Measurements from ENCODE around the gene PCDH9.

DNA sequence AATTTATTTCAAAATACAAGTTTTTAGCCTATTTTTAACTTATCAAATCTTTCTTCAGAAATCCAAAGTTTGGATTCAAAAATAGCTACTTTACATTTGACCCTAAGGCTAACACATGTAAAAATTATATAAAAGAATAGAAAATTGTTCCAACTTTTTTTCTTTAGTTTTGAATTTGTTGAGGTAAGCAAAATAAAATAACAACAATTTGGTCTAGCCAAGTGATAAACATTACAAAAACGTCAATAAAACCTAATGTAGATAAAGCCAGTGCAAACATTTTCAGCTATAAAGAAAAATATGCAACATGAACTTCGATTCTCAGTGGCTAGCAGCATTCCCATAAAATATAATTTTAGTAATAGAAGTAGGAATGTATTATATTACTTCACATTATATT lies 400.3 kb downstream of the PCDH9 start:
- TF ChIP-seq EP300 (IDR thresholded peaks at IDR 0.05) (no peak), POLR2A (IDR thresholded peaks at IDR 0.05) (no peak)
- TF ChIP-seq, protein P1, sequence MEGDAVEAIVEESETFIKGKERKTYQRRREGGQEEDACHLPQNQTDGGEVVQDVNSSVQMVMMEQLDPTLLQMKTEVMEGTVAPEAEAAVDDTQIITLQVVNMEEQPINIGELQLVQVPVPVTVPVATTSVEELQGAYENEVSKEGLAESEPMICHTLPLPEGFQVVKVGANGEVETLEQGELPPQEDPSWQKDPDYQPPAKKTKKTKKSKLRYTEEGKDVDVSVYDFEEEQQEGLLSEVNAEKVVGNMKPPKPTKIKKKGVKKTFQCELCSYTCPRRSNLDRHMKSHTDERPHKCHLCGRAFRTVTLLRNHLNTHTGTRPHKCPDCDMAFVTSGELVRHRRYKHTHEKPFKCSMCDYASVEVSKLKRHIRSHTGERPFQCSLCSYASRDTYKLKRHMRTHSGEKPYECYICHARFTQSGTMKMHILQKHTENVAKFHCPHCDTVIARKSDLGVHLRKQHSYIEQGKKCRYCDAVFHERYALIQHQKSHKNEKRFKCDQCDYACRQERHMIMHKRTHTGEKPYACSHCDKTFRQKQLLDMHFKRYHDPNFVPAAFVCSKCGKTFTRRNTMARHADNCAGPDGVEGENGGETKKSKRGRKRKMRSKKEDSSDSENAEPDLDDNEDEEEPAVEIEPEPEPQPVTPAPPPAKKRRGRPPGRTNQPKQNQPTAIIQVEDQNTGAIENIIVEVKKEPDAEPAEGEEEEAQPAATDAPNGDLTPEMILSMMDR (IDR thresholded peaks at IDR 0.05) = no peak
